Cardiac muscle cell (in vitro differentiated cells and primary cell): Measurements from ENCODE around the gene ADAD1. TPM values are rescaled to one million over a fixed set of nuclear protein-coding genes. Genes with fewer than 3 reads are reported as not detected.
"Not testable (repeated sequence)": the region's sequence is repeated elsewhere in the genome, so short reads cannot be mapped to it uniquely, and the experiment has no call there.

Source experiments
- DNase-seq, 2 donors: peaks; one replicate each; pipeline versions ENCODE4 v3.0.0 to v3.0.0-alpha.2; 2010 to 2017; ENCODE audit warnings: low read depth in 1 of 2, low spot score in 1 of 2
- H3K27ac ChIP-seq: fragments of 200-600 bp; sonication (generic); 2 replicates; pipeline ENCODE4 v1.5.1; 2016
- H3K27me3 ChIP-seq: fragments of 200-600 bp; sonication (generic); 2 replicates; pipeline ENCODE4 v1.6.0; 2016; ENCODE audit warnings: control low read depth
- H3K36me3 ChIP-seq: fragments of 200-600 bp; sonication (generic); 2 replicates; pipeline ENCODE4 v1.5.1; 2016; ENCODE audit warnings: control low read depth
- H3K4me1 ChIP-seq: fragments of 200-600 bp; sonication (generic); 2 replicates; pipeline ENCODE4 v1.8.1; 2017; ENCODE audit warnings: low read depth, mild to moderate bottlenecking, mixed run types
- H3K4me3 ChIP-seq: fragments of 200-600 bp; sonication (generic); 2 replicates; pipeline ENCODE4 v1.5.1; 2016; ENCODE audit warnings: mild to moderate bottlenecking
- H3K9me3 ChIP-seq: fragments of 200-600 bp; sonication (generic); 2 replicates; pipeline ENCODE4 v1.5.1; 2017; ENCODE audit warnings: low read depth, mild to moderate bottlenecking, control low read depth
- CTCF ChIP-seq: IDR thresholded peaks from 2 replicates; pipeline ENCODE4 v1.5.1; 2012; ENCODE audit warnings: low read depth, mild to moderate bottlenecking, low read length
- polyA plus RNA-seq: library from polyadenylated mRNA; unstranded; fragments of >200 nt; fragmentation: Nextera tagmentation; extraction: Ambion mirVana; gene quantifications from 2 replicates; pipeline ENCODE4 v1.2.1, GENCODE V29; 2016
- total RNA-seq: library from RNA; depleted of rRNA; stranded (reverse); fragments of >200 nt; gene quantifications from 2 replicates; pipeline ENCODE4 v1.2.3, GENCODE V29; 2016

Gene ADAD1
- total and polyA plus RNA-seq, 2 experiments from 2014 or later = not detected

GRCh38 chr4:122346036-122346435, 32.8 kb upstream of the ADAD1 start:
- Histone ChIP-seq H3K4me1 (no peaks in the 10 kb centered on the region), H3K9me3 (no peaks in the 10 kb centered on the region), H3K27ac (no peak overlapping the region), H3K4me3 (no peak overlapping the region), H3K36me3 (peaks cover 62% of the 10 kb centered on the region), H3K27me3 (no peaks in the 10 kb centered on the region)
- TF ChIP-seq CTCF = no peak
- no peak for DNase-seq

- DNase-seq = no peak
- Histone ChIP-seq H3K4me1 (no peaks in the 10 kb centered on the region), H3K27me3 (no peaks in the 10 kb centered on the region), H3K9me3 (no peaks in the 10 kb centered on the region), H3K36me3 (peaks cover 66% of the 10 kb centered on the region), H3K4me3 (no peak overlapping the region), H3K27ac (no peak overlapping the region)
- no peak for TF ChIP-seq CTCF
Observed at GRCh38 chr4:122346503-122346902, 32.3 kb upstream of the ADAD1 start.

- Histone ChIP-seq H3K27me3 (no peaks in the 10 kb centered on the region), H3K4me3 (no peak overlapping the region), H3K4me1 (no peaks in the 10 kb centered on the region), H3K9me3 (no peaks in the 10 kb centered on the region), H3K36me3 (peaks cover 80% of the 10 kb centered on the region), H3K27ac (no peak overlapping the region)
- no peak for TF ChIP-seq CTCF
- no peak for DNase-seq
Observed at GRCh38 chr4:122356317-122356808, 22.4 kb upstream of the ADAD1 start.

- no peaks in the 10 kb centered on the region for H3K27me3 ChIP-seq
- H3K9me3 ChIP-seq = no peaks in the 10 kb centered on the region
- no peak overlapping the region for H3K27ac ChIP-seq
- peaks cover 65% of the 10 kb centered on the region for H3K36me3 ChIP-seq
- H3K4me1 ChIP-seq = no peaks in the 10 kb centered on the region
- TF ChIP-seq CTCF = no peak
- DNase-seq = no peak
- no peak overlapping the region for H3K4me3 ChIP-seq
Observed at GRCh38 chr4:122360754-122361153, 18.1 kb upstream of the ADAD1 start.

GRCh38 chr4:122364700-122365404, 14.0 kb upstream of the ADAD1 start:
- Histone ChIP-seq H3K9me3 (no peaks in the 10 kb centered on the region), H3K27ac (no peak overlapping the region), H3K27me3 (no peaks in the 10 kb centered on the region), H3K4me1 (no peaks in the 10 kb centered on the region), H3K36me3 (peaks cover 29% of the 10 kb centered on the region), H3K4me3 (no peak overlapping the region)
- peak in 1 of 2 donors; percentile 6 for DNase-seq
- TF ChIP-seq CTCF = no peak

- H3K4me3 ChIP-seq, H3K36me3 ChIP-seq, H3K27ac ChIP-seq, H3K27me3 ChIP-seq, H3K9me3 ChIP-seq, H3K4me1 ChIP-seq, DNase-seq: not testable (repeated sequence)
Observed at GRCh38 chr4:122368786-122369185, 10.0 kb upstream of the ADAD1 start.
